Right lobe of liver (tissue), 4 donors: ENCODE results near the gene TNRC6C.

Source experiments
- POLR2A ChIP-seq: fragments of 450-650 bp; IDR thresholded peaks from one replicate; pipeline ENCODE4 v1.6.1; 2017; ENCODE audit warnings: antibody characterized with exemption, mild to moderate bottlenecking
- TF ChIP-seq, protein P1 (sequence below), 4 donors: fragments of 200-600 bp in 3 of 4; fragments of 450-650 bp in 1 of 4; IDR thresholded peaks; one replicate each; pipeline versions ENCODE4 v1.5.1 to v1.8.0; 2016 to 2022; ENCODE audit warnings: antibody characterized with exemption in 4 of 4, mild to moderate bottlenecking in 2 of 4
- donor health status: DM: no; HTN: no; CAD: no.
- donor health status: DM: no; HTN: no; CAD: no.
- donor health status: DM: no; HTN: yes; CAD: no.

DNA sequence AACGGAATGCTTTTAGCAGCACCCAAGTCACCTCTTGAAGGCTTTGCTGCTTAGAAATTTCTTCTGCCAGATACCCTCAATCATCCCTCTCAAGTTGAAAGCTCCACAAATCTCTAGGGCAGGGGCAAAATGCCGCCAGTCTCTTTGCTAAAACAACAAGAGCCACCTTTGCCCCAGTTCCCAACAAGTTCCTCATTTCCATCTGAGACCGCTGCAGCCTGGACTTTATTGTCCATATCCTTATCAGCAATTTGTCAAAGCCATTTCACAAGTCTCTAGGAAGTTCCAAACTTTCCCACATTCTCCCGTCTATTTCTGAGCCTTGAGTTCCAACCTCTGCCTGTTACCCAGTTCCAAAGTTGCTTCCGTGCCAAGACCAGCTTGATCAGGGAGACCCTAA is 142.6 kb downstream of the TNRC6C start:
- TF ChIP-seq POLR2A = no peak
- TF ChIP-seq, protein P1, sequence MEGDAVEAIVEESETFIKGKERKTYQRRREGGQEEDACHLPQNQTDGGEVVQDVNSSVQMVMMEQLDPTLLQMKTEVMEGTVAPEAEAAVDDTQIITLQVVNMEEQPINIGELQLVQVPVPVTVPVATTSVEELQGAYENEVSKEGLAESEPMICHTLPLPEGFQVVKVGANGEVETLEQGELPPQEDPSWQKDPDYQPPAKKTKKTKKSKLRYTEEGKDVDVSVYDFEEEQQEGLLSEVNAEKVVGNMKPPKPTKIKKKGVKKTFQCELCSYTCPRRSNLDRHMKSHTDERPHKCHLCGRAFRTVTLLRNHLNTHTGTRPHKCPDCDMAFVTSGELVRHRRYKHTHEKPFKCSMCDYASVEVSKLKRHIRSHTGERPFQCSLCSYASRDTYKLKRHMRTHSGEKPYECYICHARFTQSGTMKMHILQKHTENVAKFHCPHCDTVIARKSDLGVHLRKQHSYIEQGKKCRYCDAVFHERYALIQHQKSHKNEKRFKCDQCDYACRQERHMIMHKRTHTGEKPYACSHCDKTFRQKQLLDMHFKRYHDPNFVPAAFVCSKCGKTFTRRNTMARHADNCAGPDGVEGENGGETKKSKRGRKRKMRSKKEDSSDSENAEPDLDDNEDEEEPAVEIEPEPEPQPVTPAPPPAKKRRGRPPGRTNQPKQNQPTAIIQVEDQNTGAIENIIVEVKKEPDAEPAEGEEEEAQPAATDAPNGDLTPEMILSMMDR (IDR thresholded peaks at IDR 0.05) = no peak
